ENCODE results near the gene SEMA5B.

Gene SEMA5B

DNA sequence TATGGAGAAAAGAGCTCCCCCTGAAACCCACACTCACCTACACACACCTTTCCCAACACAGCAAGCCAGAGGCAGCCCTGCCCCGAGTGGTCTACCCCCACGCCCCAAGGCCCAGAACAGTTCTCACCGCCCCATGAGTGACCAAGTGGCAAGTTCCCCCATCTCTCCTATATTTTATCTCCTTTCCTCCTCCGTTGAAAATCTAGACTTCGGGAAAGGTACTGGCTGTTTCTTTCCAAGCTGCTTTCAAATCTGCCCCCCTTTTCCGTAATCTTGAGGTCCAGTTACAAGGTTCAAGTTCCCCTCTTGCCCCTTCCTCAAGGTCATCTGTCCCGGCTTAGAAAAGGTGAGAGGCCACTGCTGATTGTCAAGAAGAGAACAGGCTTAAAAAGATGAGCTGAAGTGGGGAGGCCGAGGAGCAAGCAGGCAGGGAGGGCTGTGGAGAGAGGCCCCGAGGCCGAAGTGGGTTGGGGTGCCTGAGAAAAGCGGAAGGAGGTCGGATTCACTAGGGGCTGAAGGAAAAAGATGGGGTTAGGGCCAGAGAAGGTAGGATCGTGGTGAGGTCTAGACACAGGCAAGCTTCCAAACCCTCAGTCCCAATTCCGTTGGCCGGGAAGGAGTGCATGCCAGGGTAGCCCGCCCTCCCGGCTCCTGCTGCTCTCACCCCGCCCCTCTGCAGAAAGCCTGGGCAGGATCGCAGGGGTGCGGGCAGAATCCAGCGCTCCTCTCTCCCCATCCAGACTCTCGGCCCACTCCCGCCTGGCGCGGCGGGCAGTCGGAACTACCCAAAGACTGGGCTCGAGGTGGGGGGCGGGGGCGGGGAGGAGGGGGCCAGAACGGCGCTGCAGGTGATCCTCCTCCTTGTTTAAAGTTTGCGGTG is 1.7 kb downstream of the SEMA5B start:
- peak; percentile 46 for DNase-seq (ENCODE audit: low spot score)

DNA sequence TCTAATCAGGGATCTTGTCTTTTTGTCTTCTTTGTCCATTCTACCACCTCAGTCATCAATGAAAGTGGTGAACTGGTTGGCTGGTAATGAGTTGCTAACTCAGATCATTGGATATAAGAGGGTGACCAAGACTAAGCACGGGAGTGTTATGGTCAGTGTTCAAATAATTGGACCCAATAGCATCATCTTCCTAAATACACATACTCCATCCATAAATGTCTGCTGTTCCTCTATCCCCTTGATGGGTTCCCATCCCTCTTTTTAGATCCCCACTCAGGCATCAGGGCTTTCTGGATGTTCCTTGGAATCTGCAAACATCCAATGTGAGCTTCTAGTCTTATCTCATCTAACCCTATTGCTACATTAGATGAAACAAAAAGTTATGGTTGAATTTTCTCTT is 3.5 kb downstream of the SEMA5B start:
- no peak for DNase-seq (ENCODE audit: low spot score)

DNA sequence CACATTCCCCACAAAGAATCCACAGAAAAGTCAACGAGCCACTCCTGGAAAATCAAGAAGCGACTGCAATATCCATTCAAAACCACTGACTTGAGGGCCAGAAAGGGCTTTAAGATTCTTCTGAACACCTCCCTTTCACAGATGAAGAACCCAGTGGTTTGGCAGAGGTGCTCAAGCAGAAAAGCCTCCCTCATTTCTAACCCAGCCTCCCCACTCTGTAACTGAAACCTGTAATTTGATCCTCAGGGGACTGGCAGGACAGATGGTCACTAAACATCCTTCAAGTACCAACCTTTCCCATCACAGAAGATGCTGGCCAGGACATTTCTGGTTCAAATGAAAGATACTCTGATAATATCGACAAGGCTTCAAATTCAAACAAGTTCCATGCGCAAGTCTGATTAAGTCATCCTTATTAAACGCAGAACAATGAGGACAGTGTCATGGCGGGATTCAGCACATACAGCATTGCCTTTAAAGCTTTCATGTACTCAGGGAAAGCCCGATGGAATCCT is 5.5 kb downstream of the SEMA5B start:
- no peak for DNase-seq (ENCODE audit: low spot score)

DNA sequence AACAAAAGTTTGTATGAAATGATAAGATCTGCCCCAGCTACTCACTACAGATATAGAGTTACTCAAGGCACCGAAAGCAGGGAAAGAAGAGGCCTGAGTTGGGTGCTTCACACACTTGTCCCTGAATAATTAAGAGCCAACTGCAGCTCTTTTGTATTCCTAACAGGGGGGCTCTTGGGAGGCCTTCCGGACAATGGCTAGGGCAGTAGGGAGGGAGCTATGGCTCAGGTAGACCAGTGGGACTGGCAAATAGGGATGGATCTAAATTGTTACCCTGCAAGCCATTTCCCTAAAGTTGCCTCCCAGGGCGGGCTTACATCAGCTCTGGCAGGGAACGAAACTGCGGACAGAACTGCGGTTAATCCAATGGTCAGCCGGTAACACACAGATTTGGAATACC is 6.2 kb downstream of the SEMA5B start:
- DNase-seq (ENCODE audit: low spot score), result no peak

DNA sequence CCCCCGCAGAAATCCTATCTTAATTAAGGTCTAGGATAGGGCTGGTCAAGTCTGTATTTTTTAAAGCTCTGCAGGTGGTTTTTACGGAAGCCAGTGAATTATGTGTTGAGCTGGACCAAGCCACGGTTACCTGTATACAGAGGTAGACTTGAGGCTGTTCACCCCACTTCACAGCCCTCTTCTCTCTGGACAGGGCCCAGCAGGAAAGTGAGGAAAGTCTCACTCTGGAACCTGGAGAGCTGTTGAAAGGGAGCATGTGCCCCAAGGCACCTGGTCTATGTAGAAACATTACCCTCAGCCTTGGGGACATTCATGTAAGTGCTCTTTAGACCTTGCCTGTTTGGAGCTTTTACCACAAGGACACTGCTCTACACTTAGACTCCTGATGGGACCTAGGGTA is 6.9 kb downstream of the SEMA5B start:
- no peak for DNase-seq (ENCODE audit: low spot score)

DNA sequence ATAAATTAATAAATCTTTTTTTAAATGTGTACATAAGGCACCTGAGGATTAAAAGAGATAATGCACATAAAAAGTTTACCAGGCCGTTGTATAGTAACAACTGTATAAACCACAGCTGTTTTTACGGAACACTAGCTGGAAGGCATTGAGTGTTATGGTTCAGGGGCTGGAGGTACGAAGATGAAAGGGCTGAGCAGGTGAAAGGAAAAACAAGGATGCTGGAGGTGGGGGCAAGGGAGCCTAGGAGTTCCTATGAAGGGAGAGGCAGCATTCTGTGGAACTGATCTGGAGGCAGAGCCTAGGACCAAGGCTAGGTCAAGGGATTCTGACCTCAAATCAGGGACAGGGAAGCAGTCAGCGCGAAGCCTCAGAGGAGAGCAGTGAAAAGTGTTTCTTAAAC is 8.0 kb downstream of the SEMA5B start:
- no peak for DNase-seq (ENCODE audit: low spot score)

DNA sequence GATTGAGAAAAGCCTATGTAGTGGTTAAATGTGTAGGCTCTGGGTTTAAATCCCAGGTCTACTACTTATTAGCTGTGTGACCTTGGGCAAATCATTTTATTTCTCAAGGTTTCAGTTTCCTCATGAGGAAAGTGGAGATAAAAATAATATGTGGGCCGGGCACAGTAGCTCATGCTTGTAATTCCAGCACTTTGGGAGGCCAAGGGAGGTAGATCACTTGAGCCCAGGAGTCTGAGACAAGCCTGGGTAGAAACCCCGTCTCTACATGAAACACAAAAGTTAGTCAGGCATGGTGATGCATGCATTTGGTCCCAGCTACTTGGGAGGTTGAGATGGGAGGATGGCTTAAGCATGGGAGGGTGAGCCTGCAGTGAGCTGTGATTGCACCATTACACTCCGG is 8.4 kb downstream of the SEMA5B start:
- DNase-seq (ENCODE audit: low spot score), result no peak

DNA sequence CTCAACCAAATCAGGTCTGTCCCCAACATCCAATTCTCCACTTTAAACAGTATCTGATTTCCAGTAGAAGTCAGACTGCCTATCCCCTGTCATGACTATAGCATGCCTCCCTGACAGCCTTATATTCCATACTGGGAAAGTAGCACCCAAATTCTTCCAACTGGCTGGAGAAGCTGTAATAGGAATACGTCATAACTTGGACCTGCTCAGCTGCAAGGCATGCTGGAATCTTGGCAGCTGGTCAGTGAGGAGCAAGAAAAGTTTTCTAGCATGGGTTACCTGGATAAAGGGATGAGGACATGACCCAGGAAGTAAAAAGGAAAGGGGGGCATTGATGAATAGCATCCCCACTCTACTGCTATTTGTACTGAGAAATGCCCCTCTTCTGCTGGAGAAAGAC is 8.9 kb downstream of the SEMA5B start:
- no peak for DNase-seq (ENCODE audit: low spot score)

DNA sequence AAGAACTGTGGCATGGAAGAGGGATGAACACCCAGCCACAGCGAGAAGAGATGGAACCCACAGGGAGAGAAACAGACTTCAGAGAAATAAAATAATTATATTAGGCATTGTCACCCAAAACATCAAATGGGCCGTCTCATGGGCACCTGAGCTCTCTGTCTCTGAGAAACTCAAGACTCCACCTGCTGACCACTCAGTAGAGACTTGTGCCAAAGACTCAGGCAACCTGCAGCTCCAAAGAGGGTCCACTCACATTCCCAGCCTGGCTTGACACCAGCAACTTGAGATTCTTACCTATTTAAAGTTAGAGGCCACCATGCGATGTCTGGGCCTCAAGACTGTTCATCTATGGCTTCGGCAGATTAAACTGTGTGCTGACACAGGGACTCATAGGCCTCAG is 12.0 kb downstream of the SEMA5B start:
- DNase-seq (ENCODE audit: low spot score), result no peak

DNA sequence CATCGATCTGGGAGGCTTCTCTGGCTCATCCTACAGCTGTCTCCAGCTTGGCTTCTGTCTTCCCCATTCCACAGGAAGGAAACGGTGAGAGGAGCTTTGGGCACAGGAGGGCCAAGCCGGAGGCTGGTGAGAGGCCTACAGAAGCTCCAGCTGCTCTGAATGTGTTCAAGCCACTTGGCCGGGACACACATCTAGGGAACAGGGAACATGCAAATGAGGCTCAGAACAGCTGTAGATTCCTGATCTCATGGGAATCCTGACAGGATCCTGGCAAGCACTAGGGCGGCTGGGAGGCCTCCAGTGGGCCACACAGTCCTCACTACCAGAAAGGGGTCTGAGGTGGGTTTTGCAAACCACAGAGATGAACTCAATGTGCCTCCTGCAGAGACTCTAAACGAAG is 13.7 kb downstream of the SEMA5B start:
- no peak for DNase-seq (ENCODE audit: low spot score)

DNA sequence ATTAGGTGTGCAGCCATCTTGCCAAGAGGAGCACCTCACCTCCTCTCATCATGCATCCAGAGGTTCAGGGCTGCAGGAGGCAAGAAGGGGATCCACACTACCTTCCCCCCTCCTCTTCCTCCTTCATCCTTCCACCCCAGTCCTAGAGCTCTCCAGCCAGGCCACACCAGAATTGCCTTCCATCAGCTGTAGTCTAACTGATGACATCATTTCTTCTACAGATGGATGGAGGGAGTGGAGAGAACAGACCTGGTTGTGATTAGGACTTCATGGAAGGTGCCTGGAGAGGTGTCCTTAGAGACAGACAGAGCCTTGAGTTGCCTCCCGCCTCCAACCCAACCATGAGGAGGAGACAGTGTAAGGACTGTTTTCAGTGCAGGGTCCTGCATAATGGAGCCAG is 14.9 kb downstream of the SEMA5B start:
- DNase-seq (ENCODE audit: low spot score), result no peak

DNA sequence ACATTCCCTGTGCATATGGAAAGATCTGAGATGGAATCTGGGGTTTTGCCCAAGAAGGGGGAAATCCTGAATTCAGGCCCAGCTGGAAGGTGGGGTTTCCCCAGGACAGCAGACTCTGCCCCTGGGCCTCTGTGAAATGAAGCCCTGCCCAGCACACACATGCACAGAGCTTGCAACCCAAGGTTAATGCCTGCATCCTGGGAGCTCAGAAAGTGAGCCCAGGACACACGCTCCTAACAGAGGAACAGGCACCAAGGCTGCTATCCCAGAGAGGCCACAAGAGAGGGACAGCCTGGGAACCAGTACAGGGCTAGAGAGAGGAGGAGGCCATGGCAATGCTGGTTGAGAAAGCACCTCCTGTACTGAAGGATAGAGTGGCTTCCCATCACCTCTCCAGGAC is 16.1 kb downstream of the SEMA5B start:
- DNase-seq (ENCODE audit: low spot score), result no peak

DNA sequence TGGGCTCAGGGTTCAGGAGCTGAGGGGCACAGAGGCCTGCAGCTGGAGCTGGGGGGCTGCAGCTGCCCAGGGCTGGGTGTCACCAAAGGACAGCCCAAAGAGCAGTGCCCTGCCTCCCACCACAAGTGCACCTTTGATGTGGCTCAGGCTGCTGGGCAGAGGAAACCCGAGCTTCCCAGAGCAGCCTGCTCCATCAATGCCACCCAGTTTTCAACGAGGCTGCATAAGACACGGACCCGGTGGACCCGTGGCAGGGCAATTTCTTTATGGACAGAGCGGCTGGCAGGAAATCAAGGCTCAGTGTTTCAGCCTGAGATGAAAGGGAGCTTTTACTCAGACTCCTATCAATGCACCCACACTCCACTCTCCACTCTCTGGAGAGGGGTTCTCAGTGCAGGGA is 18.7 kb downstream of the SEMA5B start:
- DNase-seq (ENCODE audit: low spot score), result no peak

DNA sequence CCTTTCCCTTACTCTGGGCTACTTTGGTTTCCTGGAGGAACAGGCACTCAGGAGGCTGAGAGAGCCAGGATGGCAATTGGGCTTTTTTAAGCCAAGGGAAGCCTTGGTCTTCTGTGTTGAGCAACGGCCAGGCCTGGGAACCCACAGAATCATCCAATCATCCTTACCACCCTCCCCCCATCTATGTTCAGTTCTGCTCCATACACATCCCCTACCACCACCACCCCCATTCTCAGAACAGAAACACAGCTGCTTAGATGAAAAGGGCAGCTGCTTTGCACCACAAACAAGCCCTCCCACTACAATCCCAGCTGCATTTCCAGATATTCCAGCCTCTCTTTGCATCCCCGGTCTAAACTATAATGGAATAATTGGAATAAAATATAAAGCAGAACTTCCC is 21.0 kb downstream of the SEMA5B start:
- no peak for DNase-seq (ENCODE audit: low spot score)

DNA sequence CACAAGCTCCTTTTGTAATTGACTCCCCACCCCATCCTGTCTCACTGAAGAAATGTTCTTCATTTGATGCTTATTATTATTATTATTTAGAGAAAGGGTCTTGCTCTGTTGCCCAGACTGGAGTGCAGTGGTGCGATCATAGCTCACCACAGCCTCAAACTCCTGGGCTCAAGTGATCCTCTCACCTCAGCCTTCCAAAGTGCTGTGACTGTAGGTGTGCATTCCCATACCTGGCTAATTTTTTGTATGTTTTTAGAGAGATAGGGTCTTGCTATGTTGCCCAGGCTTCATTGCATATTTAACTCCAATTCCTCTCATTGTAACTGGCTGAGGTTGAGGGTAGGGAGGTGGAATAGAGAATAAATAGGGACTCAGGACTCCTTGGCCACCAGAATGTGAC is 22.3 kb downstream of the SEMA5B start:
- no peak for DNase-seq (ENCODE audit: low spot score)

DNA sequence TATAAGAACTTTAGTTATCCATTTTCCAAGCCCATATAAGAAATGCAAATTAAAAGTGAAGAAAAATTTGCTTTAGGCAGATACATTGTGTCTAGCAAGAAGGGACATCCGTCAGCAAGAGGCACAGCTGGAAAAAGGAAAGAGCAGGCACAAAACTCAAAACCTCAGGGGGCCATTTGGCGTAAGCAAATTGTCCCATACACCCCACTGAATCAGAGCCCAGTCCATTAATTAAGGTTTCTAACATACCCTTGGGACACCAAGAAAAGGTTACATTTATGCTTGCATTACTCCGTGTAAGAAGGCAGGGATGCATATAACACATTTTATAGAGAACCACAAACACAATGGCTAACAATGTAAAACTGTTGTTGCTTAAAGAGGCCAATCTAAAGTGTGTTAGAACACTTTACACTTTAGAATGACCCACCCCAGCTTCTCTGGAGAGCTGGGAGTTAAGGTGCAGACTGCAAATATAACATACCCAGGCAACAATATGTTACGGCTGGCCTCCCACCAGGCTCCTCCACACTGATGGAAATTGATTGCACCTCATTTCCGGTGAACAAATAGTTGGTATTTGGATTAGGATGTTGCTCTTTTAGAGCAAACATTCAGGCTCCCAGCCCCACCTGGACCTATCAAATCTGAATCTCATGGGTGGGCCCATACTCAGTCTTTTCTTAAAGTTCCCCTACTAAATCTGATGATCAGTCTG is 23.2 kb downstream of the SEMA5B start:
- DNase-seq (ENCODE audit: low spot score), result no peak

DNA sequence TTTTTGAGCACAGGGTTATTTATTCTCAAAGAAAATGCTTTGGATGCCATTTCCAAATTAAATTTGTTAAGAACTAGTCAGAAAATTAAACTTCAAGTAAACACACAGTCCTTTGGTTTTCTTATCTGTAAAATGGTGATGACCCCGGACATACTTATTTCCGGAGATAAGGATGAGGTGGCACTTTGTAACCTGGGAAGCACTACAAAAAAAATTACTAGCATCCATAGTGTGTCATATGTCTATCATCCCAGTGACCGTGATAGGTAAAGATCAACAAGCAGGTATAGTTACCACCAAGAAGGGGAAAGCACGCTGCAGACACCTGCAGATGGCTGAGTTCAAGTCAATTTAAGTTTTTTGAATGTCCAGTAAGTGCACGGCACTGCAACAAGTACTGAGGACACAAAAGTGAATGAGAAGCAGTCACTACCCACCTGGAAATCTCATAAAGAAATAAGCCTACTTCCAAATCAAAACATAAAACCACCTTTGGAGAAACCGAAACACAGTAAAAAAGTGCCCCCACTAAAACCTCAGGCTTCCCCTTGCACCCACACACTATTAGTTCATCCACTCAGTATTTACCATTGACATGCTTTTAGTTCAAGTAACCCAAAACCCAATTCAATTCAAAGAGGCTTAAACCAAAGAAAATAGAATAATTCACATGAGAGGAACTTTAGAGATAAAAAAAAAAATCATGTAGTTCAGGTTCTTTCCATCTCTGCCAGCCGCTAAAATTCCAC is 24.6 kb downstream of the SEMA5B start:
- DNase-seq (ENCODE audit: low spot score), result no peak

DNA sequence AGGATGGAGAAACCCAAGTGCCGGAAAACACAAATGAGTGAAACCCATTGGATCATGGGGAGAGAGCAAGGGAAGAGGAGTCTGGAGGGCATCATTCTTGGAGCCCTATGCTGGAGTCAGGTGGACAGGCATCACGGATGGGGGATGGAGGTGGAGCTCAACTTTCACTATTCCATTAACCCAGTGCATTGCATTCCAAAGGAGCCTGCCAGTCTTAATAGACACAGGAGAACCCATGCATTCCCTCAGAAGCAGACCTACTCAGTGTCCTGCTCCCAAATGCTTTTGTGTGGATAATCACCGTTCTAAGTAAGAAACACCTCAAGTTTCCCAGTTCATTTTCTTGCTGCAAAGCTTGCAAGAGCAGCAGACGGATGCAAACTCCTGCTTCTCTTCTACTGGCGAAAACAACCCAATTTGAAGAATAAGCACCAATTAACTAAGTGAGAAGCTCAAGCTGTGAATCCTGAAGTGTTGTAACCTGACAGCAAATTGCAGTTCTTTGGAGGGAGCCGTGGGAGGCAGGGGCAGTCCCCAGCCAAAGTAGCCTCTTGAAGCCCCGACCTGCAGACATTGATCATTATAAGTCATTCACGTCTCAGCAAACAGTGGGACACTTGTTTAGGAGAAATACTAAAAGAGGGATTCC is 25.3 kb downstream of the SEMA5B start:
- DNase-seq (ENCODE audit: low spot score), result no peak

DNA sequence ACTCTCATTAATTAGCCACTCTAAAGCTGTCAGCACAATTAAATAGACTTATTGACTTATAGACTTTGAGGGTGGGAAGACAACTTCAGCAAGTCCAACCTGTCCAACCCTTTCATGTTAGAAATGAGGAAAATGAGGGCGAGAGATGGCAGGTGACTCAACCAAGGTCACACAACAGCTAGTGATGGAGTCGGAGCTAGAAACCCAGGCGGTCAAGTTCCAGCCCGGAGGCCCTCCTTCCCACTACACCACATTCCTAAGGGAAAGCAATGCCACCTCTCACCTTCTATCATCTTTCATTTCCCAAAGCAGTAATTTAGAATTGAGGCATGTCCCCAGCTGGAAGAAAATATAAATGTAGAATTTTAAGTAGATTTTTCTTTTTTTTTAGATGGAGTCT is 28.7 kb downstream of the SEMA5B start:
- no peak for DNase-seq (ENCODE audit: low spot score)

DNA sequence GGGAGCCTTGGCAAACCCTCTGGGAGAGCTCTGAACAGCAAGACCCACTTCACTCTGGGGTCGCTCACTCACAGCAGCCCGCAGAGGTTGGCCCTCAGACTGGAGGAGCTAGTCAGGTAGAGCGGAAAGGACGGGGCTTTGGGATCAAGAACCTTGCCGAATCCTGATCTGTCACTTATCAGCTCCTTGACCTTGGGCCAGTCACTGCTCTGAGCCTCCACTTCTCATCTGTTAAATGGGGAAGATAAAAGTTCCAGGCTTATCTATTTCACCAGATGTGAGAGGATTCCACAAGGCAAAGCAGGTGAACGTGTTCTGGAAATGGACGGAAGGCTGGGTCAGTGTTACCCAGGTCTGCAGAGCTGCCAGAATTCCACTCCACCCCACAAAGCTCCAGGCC is 29.4 kb downstream of the SEMA5B start:
- DNase-seq (ENCODE audit: low spot score), result no peak

DNA sequence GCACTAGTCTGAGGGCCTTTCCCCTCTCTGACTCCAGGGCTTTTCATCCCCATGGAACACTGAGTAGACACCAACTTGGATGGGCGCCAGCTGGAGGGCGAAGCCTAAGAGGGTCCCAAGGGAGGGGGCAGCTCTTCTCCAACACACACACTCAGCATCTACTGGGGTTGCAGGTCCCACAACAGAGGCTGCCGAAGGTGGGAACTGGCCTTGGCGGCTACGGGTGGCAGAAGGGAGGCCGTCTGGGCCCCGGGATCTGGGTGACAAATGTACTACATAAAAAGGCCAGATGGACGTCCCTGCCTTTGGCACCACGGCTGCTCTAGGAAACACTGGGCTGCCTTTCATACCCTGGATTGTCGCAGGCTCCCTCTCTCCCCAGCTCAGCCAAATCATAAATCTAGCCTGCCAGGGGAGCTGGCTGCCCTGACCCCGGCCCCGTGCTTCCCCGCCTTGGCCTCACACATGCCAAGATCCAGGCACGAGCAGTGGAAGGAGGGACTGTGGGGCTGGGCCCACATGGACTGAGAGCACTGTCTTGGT is 31.5 kb downstream of the SEMA5B start:
- DNase-seq (ENCODE audit: low spot score), result no peak

DNA sequence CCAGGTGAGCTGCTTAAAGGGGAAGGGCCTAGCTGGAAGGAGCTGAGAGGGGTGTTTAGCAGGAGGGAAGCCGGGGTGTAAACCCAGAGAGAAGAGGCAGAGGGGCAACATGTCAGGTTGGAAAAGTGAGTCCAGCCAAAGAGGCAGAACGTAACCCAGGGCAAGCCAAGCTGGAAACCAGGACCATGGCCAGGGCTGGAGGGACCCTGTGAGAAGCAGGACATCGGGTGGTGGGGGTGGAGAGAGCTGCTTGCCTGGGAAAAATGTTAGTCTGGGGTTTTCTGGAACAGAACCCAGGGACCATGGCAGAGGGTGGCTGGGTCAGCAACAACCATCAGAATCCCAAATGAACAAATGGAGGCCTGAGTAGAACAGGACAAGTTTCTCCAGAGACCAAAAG is 32.6 kb downstream of the SEMA5B start:
- no peak for DNase-seq (ENCODE audit: low spot score)
